GM12891 (cell line): Measurements from ENCODE around the gene ZNF805.
"Not testable (repeated sequence)": the region's sequence is repeated elsewhere in the genome, so short reads cannot be mapped to it uniquely, and the experiment has no call there.

ENCODE experiments used
- DNase-seq: peaks from one replicate; pipeline ENCODE4 v3.0.0; 2011; ENCODE audit warnings: low spot score; ENCODE audit not compliant: insufficient read length
- FAIRE-seq: peaks from 2 replicates; lab custom pipeline; 2011; peaks lifted over from hg19 to GRCh38; lab: Jason Lieb, UNC
- PAX5 ChIP-seq: IDR thresholded peaks from 2 replicates; pipeline ENCODE4 v1.6.1; 2011; ENCODE audit warnings: low read length, moderate library complexity, mild to moderate bottlenecking; ENCODE audit not compliant: insufficient read depth, severe bottlenecking
- POLR2A ChIP-seq: IDR thresholded peaks from 2 replicates; pipeline ENCODE4 v1.6.1; 2011; ENCODE audit warnings: low read depth, low read length, control low read depth
- POLR2AphosphoS5 ChIP-seq: IDR thresholded peaks from 2 replicates; pipeline ENCODE4 v1.6.1; 2011; ENCODE audit warnings: low read depth, low read length, control low read depth
- POU2F2 ChIP-seq: IDR thresholded peaks from 2 replicates; pipeline ENCODE4 v1.6.1; 2011; ENCODE audit warnings: low read depth, mild to moderate bottlenecking, control low read depth, low read length, moderate library complexity
- SPI1 ChIP-seq: IDR thresholded peaks from 2 replicates; pipeline ENCODE4 v1.6.1; 2011; ENCODE audit warnings: low read depth, low read length, control low read depth
- TAF1 ChIP-seq: IDR thresholded peaks from 2 replicates; pipeline ENCODE4 v1.6.1; 2011; ENCODE audit warnings: low read depth, low read length, control low read depth

The ZNF805 gene

DNA sequence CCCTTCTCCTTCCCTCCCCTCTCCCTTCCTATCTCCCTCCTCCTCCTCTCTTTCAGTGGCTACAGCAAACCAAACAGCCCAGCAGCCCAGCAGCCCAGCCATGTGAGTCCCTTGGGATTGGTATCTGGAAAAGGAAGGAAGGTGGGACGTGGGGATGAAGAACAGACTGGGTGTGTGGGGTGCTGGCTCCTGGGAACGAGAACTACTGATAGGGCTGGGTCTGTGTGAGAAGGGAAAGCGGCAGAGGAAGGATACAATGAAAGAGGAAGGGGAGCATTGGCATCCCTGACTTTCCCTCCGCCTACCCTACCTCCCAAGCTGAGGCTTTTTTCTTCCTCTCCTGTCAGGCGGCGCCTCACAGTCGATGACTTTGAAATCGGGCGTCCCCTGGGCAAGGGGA lies 8.7 kb upstream of the ZNF805 start:
- FAIRE-seq (no peak), DNase-seq (no peak)
- TF ChIP-seq POLR2AphosphoS5 (no peak), PAX5 (no peak), POU2F2 (no peak), TAF1 (no peak), SPI1 (no peak), POLR2A (no peak)

DNA sequence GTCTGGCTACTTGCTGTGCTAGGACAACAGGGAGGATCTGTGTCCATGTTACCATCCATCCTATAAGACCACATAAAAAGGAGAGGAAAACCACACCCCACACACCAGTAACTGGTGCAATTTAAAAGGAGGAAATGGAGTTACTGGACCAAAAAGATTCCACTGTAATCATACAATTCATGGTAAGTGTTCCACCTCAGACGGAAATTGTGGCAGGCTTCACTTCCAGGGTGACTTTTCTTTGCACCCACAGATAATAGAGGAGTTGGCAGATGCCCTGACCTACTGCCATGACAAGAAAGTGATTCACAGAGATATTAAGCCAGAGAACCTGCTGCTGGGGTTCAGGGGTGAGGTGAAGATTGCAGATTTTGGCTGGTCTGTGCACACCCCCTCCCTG lies 7.2 kb upstream of the ZNF805 start:
- no peak for TF ChIP-seq TAF1
- TF ChIP-seq POU2F2, result no peak
- TF ChIP-seq POLR2A, result no peak
- no peak for TF ChIP-seq SPI1
- TF ChIP-seq PAX5, result no peak
- TF ChIP-seq POLR2AphosphoS5, result no peak
- DNase-seq (no peak), FAIRE-seq (no peak)

DNA sequence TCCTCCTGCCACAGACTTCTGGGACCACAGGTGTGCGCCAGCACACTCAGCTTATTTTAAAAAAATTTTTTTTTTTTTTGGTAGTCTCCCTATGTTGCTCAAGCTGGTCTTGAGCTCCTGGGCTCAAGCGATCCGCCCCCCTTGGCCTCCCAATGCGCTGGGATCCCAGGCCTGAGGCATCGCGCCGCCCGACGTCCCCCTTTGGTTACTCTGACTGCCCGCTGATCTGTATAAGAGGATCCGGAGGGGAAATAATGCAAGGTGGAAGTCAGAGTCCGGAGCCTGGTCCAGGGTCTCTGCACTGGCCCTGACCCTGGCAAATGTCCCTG lies 486 bp upstream of the ZNF805 start:
- FAIRE-seq, result no peak
- no peak for DNase-seq
- no peak for TF ChIP-seq TAF1

DNA sequence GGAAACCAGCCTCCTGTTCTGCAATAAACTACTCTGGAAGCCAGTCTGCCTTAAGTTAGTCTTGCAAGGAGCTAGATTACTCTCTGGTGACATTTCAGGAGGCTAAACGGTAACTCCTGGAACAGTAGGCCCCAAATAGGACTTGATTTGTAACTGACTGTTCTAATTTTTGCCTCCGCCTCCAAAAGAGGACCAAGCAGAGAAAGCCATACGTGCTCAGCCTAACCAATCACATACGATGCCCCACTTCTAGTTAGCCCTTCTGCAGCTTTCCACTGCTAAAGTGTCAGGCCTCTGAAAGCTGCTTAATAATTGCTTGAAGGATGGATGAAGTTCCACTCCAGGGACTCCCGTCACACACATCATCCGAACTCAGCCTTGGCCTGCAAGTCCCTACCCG lies 744 bp downstream of the ZNF805 start:
- FAIRE-seq (no peak), DNase-seq (no peak)
- TF ChIP-seq TAF1, result no peak
- TF ChIP-seq SPI1, result no peak
- TF ChIP-seq POLR2A, result no peak
- no peak for TF ChIP-seq POU2F2
- no peak for TF ChIP-seq PAX5
- TF ChIP-seq POLR2AphosphoS5, result no peak

DNA sequence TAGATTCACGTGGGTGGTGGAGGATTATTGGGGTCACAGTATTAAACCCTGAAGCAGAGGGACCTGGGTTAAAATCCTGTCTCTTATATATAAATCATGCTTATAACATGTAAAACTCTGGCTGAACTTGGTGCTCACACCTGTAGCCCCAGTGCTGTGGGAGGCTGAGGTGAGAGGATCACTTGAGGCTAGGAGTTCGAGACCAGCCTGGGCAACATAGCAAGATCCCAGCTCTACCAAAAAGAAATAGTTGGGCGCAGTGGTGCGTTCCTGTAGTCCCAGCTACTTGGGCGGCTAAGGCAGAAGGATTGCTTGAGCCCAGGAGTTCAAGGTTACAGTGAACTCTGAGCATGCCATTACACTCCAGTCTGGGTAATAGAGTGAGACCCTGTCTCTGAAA lies 2.4 kb downstream of the ZNF805 start:
- no peak for TF ChIP-seq POU2F2
- no peak for TF ChIP-seq POLR2AphosphoS5
- no peak for DNase-seq
- no peak for FAIRE-seq

DNA sequence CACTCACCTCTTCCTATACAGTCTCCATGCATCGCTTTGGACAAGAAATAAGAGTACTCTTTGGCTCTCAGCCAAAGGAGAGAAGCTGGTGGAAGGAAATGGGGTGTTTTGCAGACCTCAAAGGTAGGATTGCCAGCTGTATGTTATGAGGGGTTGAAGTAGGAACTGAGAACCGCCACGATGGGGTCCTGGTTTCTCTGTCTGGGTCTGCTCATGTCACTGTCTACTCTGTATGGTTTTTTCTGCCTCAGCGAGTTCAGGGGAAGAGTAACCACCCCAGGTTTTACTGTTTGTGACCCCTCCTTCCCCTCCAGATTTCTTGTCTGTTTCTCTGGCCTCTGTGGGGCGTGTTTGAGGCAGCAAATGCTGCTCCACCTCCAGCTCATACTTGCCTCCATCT lies 4.1 kb downstream of the ZNF805 start:
- DNase-seq, result no peak
- peak; percentile 54 for FAIRE-seq
- no peak for TF ChIP-seq POLR2A
- TF ChIP-seq PAX5, result no peak
- no peak for TF ChIP-seq POU2F2
- no peak for TF ChIP-seq TAF1
- TF ChIP-seq POLR2AphosphoS5, result no peak
- peak; percentile 66 for TF ChIP-seq SPI1

DNA sequence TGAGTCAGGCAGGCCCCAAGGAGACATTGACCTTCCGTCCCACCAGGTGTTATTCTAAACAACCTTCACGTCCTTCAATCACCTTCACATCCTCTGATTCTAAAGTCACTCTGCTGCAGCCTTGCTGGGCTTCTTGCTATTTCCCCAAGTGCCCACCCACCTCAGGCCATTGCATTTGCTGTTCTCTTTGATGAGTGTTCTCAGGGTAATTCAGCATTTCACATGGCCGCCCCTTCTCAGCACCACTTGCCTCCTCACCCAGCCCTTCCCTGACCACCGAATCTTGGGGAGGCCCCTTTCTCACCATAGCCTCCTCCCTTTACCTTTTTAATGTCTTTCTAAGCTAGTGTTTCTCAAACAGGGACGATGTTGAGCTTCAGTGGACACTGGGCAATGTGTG lies 4.6 kb downstream of the ZNF805 start:
- FAIRE-seq, result peak; percentile 43

DNA sequence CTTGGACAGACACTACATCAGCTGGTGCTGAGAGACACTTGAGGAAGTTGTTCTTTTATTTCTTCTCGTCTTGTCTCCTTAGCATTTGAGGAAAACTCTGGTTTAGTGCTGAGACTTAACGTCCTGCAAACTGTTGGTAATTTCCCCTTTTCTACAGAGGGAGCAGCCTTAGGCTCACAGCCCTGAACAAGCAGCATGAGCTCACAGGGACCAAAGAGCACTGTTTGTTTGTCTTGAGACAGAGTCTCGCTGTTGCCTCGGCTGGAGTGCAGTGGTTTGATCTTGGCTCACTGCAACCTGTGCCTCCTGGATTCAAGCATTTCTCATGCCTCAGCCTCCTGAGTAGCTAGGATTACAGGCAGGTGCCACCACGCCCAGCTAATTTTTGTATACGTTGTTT lies 5.5 kb downstream of the ZNF805 start:
- DNase-seq, result no peak
- no peak for FAIRE-seq
- TF ChIP-seq POU2F2, result no peak
- TF ChIP-seq PAX5, result no peak
- no peak for TF ChIP-seq POLR2A

More for the DNA sequence above, 4.6 kb downstream of the ZNF805 start:
- TF ChIP-seq PAX5 (no peak), TAF1 (no peak), POU2F2 (no peak)
- DNase-seq, result no peak

DNA sequence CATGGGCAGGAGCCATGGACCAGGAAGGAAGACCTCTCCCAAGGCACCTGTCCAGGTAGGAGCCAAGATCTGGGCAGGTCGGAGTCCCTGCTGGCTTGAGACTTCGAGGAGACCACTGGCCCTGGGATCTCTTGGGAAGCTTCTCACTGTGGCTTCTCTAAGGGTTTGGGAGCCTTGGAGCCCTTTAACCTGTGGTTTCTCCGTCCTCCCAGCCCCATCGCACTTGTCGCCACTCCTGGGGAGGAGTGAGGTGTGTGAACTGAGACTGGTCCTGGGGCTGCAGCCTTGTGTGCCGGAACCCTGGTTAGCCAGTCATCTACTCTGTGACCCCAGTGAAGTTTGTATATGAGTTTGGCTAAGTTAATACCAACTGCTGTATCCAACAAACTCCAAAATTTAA lies 8.2 kb downstream of the ZNF805 start:
- TF ChIP-seq SPI1 (no peak), PAX5 (no peak), TAF1 (no peak), POLR2A (no peak), POU2F2 (no peak), POLR2AphosphoS5 (no peak)
- no peak for DNase-seq
- no peak for FAIRE-seq

DNA sequence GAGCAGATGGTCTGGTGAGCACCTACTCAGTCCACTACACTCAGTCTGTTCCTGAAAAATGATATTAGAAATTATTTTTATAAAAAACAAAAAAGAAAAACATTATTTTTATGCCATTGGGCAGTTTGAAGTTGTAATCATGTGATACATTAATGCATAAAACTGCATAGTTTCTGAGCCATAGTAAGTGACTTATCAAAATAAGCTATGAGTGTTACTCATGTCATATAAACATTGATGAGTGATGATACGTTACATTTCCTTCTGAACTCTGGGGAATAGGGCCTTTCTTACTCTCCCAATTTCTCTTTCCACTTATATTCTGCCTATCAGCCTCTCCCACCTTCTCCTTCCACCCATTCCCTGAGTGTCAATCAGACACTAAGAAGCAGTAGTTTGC lies 8.9 kb downstream of the ZNF805 start:
- FAIRE-seq (no peak), DNase-seq (no peak)
- TF ChIP-seq POLR2AphosphoS5 (no peak), POLR2A (no peak)

DNA sequence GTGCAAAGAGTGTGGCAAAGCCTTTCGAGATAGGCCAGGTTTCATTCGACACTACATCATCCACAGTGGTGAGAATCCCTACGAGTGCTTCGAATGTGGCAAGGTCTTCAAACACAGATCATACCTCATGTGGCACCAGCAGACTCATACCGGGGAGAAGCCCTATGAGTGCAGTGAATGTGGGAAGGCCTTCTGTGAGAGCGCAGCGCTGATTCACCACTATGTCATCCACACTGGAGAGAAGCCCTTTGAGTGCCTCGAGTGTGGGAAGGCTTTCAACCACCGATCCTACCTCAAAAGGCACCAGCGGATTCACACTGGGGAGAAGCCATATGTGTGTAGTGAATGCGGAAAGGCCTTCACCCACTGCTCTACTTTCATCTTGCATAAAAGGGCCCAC lies 13.3 kb downstream of the ZNF805 start:
- not testable (repeated sequence) for DNase-seq, FAIRE-seq

DNA sequence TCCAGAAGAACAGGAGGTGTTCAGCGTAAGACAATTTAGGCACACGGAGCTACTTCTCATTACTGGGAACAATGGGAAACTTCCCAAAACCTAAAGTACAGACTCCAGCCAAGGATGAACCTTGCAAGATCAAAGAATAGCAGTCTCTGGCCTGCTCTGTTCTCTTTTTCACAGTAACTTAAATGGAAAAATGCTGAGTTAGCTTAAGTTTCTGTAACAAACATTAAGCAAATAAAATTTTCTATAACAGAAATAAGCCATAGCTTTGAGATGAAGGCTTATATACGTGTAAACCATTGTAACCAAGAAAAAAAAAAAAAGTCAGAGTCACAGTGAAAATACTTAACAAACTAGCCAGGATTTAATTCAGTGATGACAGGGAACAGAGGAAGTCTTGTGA lies 21.6 kb downstream of the ZNF805 start:
- no peak for DNase-seq
- TF ChIP-seq POLR2AphosphoS5, result no peak
- no peak for TF ChIP-seq POLR2A
- TF ChIP-seq SPI1, result no peak
- no peak for TF ChIP-seq PAX5
- TF ChIP-seq TAF1, result no peak
- TF ChIP-seq POU2F2, result no peak
- FAIRE-seq, result no peak
